Memory B cell (primary cell): ENCODE measurements around the gene GPRC5C.
"Not testable (repeated sequence)": the region's sequence is repeated elsewhere in the genome, so short reads cannot be mapped to it uniquely, and the experiment has no call there.

Experiments used
- ATAC-seq: fragments of 150-1000 bp; cut with Tn5 transposase; 2 replicates; pipeline ENCODE4 v1.10.0; 2021; ENCODE audit warnings: low read depth, mild to moderate bottlenecking, moderate library complexity
- DNase-seq, 2 donors: peaks; one replicate each; pipeline ENCODE4 v3.0.0; 2022; ENCODE audit warnings: low spot score in 2 of 2
- H3K27ac Mint-ChIP-seq: one replicate; pipeline ENCODE4 v1.8.0; 2022; ENCODE audit warnings: mild to moderate bottlenecking, moderate library complexity, mixed read lengths
- H3K27me3 Mint-ChIP-seq: one replicate; pipeline ENCODE4 v1.8.0; 2022; ENCODE audit warnings: mixed read lengths
- H3K36me3 Mint-ChIP-seq: one replicate; pipeline ENCODE4 v1.8.0; 2022; ENCODE audit warnings: mild to moderate bottlenecking, mixed read lengths
- H3K4me1 Mint-ChIP-seq: one replicate; pipeline ENCODE4 v1.8.0; 2022; ENCODE audit warnings: mixed read lengths
- H3K4me3 Mint-ChIP-seq: one replicate; pipeline ENCODE4 v1.8.0; 2022; ENCODE audit warnings: mild to moderate bottlenecking, moderate library complexity, mixed read lengths
- H3K9me3 Mint-ChIP-seq: one replicate; pipeline ENCODE4 v1.8.0; 2022; ENCODE audit warnings: mixed read lengths

GPRC5C gene

DNA sequence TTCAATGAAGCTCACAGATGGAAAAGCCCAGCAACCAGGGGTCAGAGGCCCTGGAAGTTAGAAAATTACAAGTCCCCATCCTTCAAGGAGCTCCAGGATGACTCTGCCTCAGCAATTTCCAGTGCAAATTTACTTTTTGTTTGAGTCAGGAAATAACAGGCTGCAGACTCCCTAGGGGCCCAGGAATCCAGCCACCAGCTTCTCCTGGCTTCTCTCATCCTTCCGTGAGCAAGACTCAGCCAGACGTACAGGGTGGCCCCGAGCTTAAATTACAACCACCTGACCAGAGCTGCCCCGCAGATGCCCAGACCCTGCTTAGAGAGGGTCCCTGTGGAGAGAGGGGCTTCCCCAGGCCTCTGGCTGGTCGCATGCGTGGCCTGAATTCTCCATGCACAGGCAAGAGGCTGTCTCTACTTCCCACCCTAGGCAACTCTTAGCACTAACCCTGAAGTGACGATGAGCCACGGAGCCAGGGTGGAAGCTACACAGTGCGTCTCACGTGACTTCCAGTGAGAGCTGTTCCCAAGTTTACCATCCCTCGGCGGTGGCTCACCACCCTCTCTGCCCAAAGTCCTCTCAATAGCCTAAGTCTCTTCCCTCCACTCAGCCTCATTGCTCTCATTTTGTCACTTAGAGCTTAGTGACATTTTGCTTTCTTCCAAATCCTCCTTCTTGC lies 37.5 kb upstream of the GPRC5C start:
- no peaks in the 10 kb centered on the region for H3K36me3 Mint-ChIP-seq
- H3K27ac Mint-ChIP-seq: no peak overlapping the region
- H3K4me3 Mint-ChIP-seq: no peak overlapping the region
- ATAC-seq (no peak), DNase-seq (no peak)
- no peaks in the 10 kb centered on the region for H3K9me3 Mint-ChIP-seq
- H3K4me1 Mint-ChIP-seq: no peaks in the 10 kb centered on the region
- peaks cover 17% of the 10 kb centered on the region for H3K27me3 Mint-ChIP-seq

- no peaks in the 10 kb centered on the region for H3K9me3 Mint-ChIP-seq
- no peak overlapping the region for H3K27ac Mint-ChIP-seq
- H3K36me3 Mint-ChIP-seq: no peaks in the 10 kb centered on the region
- no peaks in the 10 kb centered on the region for H3K4me1 Mint-ChIP-seq
- H3K4me3 Mint-ChIP-seq: no peak overlapping the region
- H3K27me3 Mint-ChIP-seq: peaks cover 16% of the 10 kb centered on the region
- DNase-seq (no peak), ATAC-seq (no peak)
Measured at GRCh38 chr17:74394977-74395376, 36.9 kb upstream of the GPRC5C start.

DNA sequence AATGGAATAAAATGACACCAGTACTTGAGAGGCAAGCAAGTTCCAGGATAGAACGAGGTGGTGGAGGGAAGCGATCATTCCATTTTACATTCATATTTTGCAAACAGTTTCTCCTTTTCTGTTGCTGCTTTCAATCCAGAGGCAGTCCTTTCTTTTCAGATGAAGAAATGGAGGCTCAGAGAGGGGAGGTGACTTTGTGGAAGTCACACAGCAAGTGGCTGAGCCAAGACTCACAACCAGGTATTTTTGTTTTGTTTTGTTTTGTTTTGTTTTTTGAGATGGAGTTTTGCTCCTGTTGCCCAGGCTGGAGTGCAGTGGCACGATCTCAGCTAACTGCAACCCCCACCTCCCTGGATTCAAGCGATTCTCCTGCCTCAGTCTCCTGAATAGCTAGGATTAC lies 35.3 kb upstream of the GPRC5C start:
- ATAC-seq: no peak
- no peaks in the 10 kb centered on the region for H3K4me1 Mint-ChIP-seq

GRCh38 chr17:74402048-74402447 lies 29.8 kb upstream of the GPRC5C start:
- Mint-ChIP-seq H3K27me3 (peaks cover 12% of the 10 kb centered on the region), H3K9me3 (no peaks in the 10 kb centered on the region), H3K27ac (no peak overlapping the region), H3K4me1 (no peaks in the 10 kb centered on the region), H3K36me3 (no peaks in the 10 kb centered on the region), H3K4me3 (no peak overlapping the region)
- ATAC-seq (no peak), DNase-seq (no peak)

More for the DNA sequence above, 35.3 kb upstream of the GPRC5C start:
- Mint-ChIP-seq H3K9me3 (no peaks in the 10 kb centered on the region), H3K27ac (no peak overlapping the region), H3K36me3 (no peaks in the 10 kb centered on the region), H3K4me3 (no peak overlapping the region), H3K27me3 (peaks cover 15% of the 10 kb centered on the region)
- DNase-seq: no peak

GRCh38 chr17:74403512-74404137 lies 28.3 kb upstream of the GPRC5C start:
- H3K27ac Mint-ChIP-seq: no peak overlapping the region
- H3K4me1 Mint-ChIP-seq: no peaks in the 10 kb centered on the region
- H3K27me3 Mint-ChIP-seq: peaks cover 13% of the 10 kb centered on the region
- no peak overlapping the region for H3K4me3 Mint-ChIP-seq
- ATAC-seq: no peak
- no peak for DNase-seq
- H3K9me3 Mint-ChIP-seq: no peaks in the 10 kb centered on the region
- H3K36me3 Mint-ChIP-seq: no peaks in the 10 kb centered on the region

DNA sequence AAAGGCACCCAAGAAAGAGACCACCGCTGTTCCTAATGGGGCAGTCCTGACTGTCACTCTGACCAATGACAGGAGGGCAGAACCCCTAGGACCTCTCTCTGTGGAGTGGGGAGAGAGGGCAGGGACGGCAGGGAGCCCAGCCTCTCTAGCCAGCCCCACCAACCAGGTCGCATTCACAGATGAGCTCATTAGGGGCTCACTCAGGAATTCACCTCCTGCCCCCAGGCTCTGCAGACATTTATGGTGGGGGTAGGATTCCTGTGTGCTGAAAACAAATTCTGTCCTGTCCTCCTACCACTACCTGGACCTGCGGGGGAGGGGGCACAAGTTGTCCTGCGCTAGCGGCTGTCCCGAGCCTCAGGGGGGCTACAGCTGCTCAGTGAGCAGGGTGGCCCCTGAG lies 27.7 kb upstream of the GPRC5C start:
- Mint-ChIP-seq H3K4me1 (no peaks in the 10 kb centered on the region), H3K27ac (no peak overlapping the region), H3K36me3 (no peaks in the 10 kb centered on the region), H3K4me3 (no peak overlapping the region), H3K27me3 (peaks cover 13% of the 10 kb centered on the region), H3K9me3 (no peaks in the 10 kb centered on the region)
- DNase-seq (no peak), ATAC-seq (no peak)

GRCh38 chr17:74404789-74405188 lies 27.1 kb upstream of the GPRC5C start:
- Mint-ChIP-seq H3K9me3 (no peaks in the 10 kb centered on the region), H3K4me3 (no peak overlapping the region), H3K27ac (no peak overlapping the region), H3K36me3 (no peaks in the 10 kb centered on the region), H3K27me3 (peaks cover 10% of the 10 kb centered on the region), H3K4me1 (no peaks in the 10 kb centered on the region)
- DNase-seq: no peak
- ATAC-seq: no peak

- H3K4me3 Mint-ChIP-seq, H3K27ac Mint-ChIP-seq, DNase-seq, H3K9me3 Mint-ChIP-seq, H3K36me3 Mint-ChIP-seq, H3K4me1 Mint-ChIP-seq, ATAC-seq: not testable (repeated sequence)
- H3K27me3 Mint-ChIP-seq: peaks cover 11% of the 10 kb centered on the region
Measured at GRCh38 chr17:74405311-74405710, 26.6 kb upstream of the GPRC5C start.

DNA sequence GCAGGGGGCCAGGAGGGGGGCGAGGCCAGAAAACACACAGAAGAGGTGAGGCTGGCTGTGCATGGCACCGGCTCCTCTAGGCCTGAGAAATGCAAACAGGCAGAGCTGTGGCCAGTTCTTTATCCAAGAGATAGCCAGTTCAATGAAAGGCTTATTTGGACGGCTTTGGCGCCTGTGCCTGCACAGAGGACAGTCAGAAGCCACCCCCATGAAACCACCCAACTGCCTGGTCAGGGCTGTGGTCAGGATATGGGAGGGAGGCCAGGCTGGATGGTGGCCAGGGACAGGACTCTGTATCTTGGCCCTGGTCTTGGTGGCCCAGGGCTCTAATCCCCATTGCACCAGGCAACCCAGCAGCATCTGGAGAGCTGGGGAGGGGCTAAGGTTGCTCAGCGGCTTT lies 24.5 kb upstream of the GPRC5C start:
- Mint-ChIP-seq H3K27ac (no peak overlapping the region), H3K36me3 (peaks cover 1% of the 10 kb centered on the region), H3K27me3 (peaks cover 13% of the 10 kb centered on the region), H3K4me1 (no peaks in the 10 kb centered on the region), H3K4me3 (no peak overlapping the region), H3K9me3 (peaks cover 4% of the 10 kb centered on the region)
- DNase-seq (no peak), ATAC-seq (no peak)

DNA sequence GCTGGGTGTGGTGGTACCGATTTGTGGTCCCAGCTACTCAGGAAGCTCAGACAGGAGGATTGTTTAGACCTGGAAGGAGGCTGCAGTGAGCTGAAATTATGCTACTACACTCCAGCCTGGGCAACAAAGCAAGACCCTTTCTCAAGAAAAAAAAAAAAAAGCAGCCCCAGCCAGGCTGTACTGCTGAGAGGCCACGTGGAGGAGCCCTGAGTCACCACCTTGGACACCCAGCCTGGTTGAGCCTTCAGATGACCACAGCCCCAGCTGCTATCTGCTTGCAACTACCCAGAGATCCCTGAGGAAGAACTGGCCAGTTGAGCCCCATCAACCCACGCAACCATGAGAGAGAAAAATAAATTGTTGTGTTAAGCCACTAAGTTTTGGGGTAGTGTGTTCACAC lies 23.6 kb upstream of the GPRC5C start:
- H3K27me3 Mint-ChIP-seq: peaks cover 13% of the 10 kb centered on the region
- no peak for ATAC-seq
- DNase-seq: no peak

DNA sequence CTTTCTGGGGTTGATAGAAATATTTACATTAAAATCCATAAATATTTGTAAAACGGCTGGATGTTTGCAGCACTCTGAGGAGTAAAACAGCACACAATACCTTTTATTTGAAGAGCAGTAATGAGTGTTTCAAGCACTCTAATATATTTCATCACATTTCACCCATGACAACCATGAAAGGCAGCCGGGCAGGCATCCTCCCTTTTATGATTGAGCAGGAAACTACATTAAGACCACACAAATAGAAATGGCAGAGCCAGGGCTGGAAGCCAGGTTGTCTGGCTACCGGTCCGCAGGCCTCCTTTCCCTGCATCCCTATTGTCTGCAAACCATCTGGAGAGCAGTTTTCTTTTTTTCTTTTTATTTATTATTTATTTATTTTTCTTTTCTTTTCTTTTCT lies 23.1 kb upstream of the GPRC5C start:
- ATAC-seq (no peak), DNase-seq (no peak)
- H3K27me3 Mint-ChIP-seq: peaks cover 10% of the 10 kb centered on the region
- no peaks in the 10 kb centered on the region for H3K4me1 Mint-ChIP-seq
- no peak overlapping the region for H3K27ac Mint-ChIP-seq
- H3K4me3 Mint-ChIP-seq: no peak overlapping the region
- H3K9me3 Mint-ChIP-seq: peaks cover 4% of the 10 kb centered on the region
- H3K36me3 Mint-ChIP-seq: peaks cover 1% of the 10 kb centered on the region

More for the DNA sequence above, 23.6 kb upstream of the GPRC5C start:
- Mint-ChIP-seq H3K27ac (no peak overlapping the region), H3K9me3 (peaks cover 4% of the 10 kb centered on the region), H3K4me1 (no peaks in the 10 kb centered on the region), H3K36me3 (peaks cover 1% of the 10 kb centered on the region), H3K4me3 (no peak overlapping the region)

- H3K27me3 Mint-ChIP-seq: peaks cover 8% of the 10 kb centered on the region
- no peak for ATAC-seq
Measured at GRCh38 chr17:74410001-74410443, 21.9 kb upstream of the GPRC5C start.

DNA sequence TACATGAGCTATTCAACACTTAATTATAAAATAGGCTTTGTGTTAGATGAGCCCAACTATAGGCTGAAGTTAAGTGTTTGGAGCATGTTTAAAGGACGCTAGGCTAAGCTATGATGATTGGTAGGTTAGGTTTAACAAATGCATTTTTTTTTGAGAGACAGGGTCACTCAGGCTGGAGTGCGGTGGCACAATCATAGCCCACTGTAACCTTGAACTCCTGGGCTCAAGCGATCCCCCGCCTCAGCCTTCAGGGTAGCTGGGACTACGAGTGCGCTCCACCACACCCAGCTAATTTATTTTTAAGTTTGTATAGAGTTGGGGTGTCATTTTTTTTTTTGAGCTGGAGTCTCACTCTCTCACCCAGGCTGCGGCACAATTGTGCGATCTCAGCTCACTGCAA lies 19.3 kb upstream of the GPRC5C start:
- peaks cover 3% of the 10 kb centered on the region for H3K4me1 Mint-ChIP-seq
- peaks cover 11% of the 10 kb centered on the region for H3K27me3 Mint-ChIP-seq
- DNase-seq: no peak
- ATAC-seq: no peak
- H3K4me3 Mint-ChIP-seq: no peak overlapping the region
- H3K36me3 Mint-ChIP-seq: peaks cover 1% of the 10 kb centered on the region
- peaks cover 4% of the 10 kb centered on the region for H3K9me3 Mint-ChIP-seq
- no peak overlapping the region for H3K27ac Mint-ChIP-seq

More at GRCh38 chr17:74410001-74410443, 21.9 kb upstream of the GPRC5C start:
- Mint-ChIP-seq H3K36me3 (peaks cover 1% of the 10 kb centered on the region), H3K4me1 (no peaks in the 10 kb centered on the region), H3K4me3 (no peak overlapping the region), H3K27ac (no peak overlapping the region), H3K9me3 (peaks cover 4% of the 10 kb centered on the region)
- no peak for DNase-seq

GRCh38 chr17:74413491-74413890 lies 18.4 kb upstream of the GPRC5C start:
- Mint-ChIP-seq H3K27ac (no peak overlapping the region), H3K27me3 (peaks cover 12% of the 10 kb centered on the region), H3K9me3 (peaks cover 4% of the 10 kb centered on the region), H3K4me3 (no peak overlapping the region), H3K36me3 (peaks cover 1% of the 10 kb centered on the region), H3K4me1 (peaks cover 3% of the 10 kb centered on the region)
- DNase-seq (no peak), ATAC-seq (no peak)

DNA sequence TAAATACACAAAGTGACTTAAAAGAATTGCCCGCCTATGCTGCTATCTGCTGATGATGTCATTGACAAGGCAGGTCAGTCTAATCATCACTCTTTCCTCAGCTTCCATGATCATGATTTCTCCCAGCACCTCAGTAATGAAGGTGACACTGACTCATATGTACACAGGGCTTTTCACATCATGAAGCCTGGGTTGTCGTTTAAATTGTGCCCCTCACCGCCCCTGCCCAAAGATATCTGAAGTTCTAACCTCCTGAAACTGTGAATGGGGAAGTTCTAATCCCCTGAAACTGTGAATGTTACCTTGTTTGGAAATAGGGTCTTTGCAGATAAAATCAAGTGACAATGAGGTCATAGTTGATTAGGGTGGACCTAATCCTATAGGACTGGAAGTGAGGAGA lies 17.4 kb upstream of the GPRC5C start:
- Mint-ChIP-seq H3K4me3 (no peak overlapping the region), H3K9me3 (peaks cover 4% of the 10 kb centered on the region), H3K36me3 (peaks cover 1% of the 10 kb centered on the region), H3K27me3 (peaks cover 14% of the 10 kb centered on the region), H3K4me1 (peaks cover 3% of the 10 kb centered on the region), H3K27ac (no peak overlapping the region)
- no peak for DNase-seq
- no peak for ATAC-seq
